GM12878 (cell line): ENCODE data around the gene SPPL3.

ENCODE experiments used
- CEBPB ChIP-seq, 2 experiments: fragments of 150-350 bp in 1 of 2; IDR thresholded peaks; 2 replicates each; pipeline ENCODE4 v1.6.1; 2012 to 2014; ENCODE audit warnings: low read depth in 2 of 2, low read length in 2 of 2, borderline replicate concordance in 1 of 2, inconsistent platforms in 1 of 2
- EZH2 ChIP-seq: IDR thresholded peaks from 2 replicates; pipeline ENCODE4 v1.6.1; 2012; ENCODE audit warnings: low read depth, mild to moderate bottlenecking, control low read depth, inconsistent platforms, low read length, borderline replicate concordance; ENCODE audit not compliant: control insufficient read depth
- POLR2A ChIP-seq: IDR thresholded peaks from 2 replicates; pipeline ENCODE4 v1.6.1; 2011; ENCODE audit warnings: low read depth, mild to moderate bottlenecking, low read length
- RAD21 ChIP-seq: IDR thresholded peaks from 2 replicates; pipeline ENCODE4 v1.6.1; 2011; ENCODE audit warnings: mild to moderate bottlenecking, low read depth, low read length, moderate library complexity; ENCODE audit not compliant: insufficient read depth
- RFX5 ChIP-seq: IDR thresholded peaks from 2 replicates; pipeline ENCODE4 v1.6.1; 2011; ENCODE audit warnings: low read depth, low read length, improper control_type of control experiment
- TF ChIP-seq, protein P1 (sequence below): fragments of 450-650 bp; formaldehyde crosslinking; IDR thresholded peaks from 2 replicates; pipeline ENCODE4 v1.4.0; 2020; ENCODE audit warnings: mild to moderate bottlenecking, moderate library complexity
- TF ChIP-seq, protein P2 (sequence below), 3 experiments: IDR thresholded peaks in 2 of 3; conservative IDR thresholded peaks in 1 of 3; 2 replicates each; pipeline ENCODE4 v1.5.1; 2011; ENCODE audit warnings: low read depth in 3 of 3, low read length in 3 of 3, mild to moderate bottlenecking in 3 of 3, control low read depth in 2 of 3, moderate library complexity in 2 of 3, inconsistent platforms in 1 of 3, mixed read lengths in 1 of 3; ENCODE audit not compliant: control insufficient read depth in 2 of 3, insufficient read depth in 1 of 3; ENCODE audit errors: extremely low read depth in 1 of 3
- TF ChIP-seq, protein P3 (sequence below): fragments of 450-650 bp; formaldehyde crosslinking; IDR thresholded peaks from 2 replicates; pipeline ENCODE4 v1.5.0; 2022; ENCODE audit warnings: mild to moderate bottlenecking, missing genetic modification characterization

DNA sequence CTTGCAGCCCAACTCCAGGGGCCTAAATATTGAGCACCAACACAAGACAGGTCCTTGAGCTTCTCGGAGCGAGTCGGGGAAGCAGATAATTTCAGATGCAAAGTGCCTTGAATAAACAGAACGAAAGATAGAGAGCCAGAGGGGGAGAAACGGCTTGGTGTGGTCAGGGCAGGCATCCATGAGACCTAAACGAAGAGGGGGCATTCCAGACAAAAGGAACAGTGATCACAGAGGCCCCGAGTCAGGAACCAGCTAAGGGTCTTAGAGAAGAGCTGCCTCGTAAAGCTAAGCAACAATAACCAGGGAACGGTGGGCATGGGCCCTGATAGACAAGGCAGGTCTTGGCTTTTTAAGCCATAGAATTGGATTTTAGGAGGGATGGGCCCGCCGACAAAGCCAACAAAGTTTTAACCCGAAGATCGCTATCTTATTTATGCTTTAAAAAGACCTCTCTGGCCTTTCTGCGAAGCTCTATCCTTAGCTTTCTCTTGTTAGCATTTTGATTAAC, 179.0 kb downstream of the SPPL3 start:
- TF ChIP-seq, protein P1, sequence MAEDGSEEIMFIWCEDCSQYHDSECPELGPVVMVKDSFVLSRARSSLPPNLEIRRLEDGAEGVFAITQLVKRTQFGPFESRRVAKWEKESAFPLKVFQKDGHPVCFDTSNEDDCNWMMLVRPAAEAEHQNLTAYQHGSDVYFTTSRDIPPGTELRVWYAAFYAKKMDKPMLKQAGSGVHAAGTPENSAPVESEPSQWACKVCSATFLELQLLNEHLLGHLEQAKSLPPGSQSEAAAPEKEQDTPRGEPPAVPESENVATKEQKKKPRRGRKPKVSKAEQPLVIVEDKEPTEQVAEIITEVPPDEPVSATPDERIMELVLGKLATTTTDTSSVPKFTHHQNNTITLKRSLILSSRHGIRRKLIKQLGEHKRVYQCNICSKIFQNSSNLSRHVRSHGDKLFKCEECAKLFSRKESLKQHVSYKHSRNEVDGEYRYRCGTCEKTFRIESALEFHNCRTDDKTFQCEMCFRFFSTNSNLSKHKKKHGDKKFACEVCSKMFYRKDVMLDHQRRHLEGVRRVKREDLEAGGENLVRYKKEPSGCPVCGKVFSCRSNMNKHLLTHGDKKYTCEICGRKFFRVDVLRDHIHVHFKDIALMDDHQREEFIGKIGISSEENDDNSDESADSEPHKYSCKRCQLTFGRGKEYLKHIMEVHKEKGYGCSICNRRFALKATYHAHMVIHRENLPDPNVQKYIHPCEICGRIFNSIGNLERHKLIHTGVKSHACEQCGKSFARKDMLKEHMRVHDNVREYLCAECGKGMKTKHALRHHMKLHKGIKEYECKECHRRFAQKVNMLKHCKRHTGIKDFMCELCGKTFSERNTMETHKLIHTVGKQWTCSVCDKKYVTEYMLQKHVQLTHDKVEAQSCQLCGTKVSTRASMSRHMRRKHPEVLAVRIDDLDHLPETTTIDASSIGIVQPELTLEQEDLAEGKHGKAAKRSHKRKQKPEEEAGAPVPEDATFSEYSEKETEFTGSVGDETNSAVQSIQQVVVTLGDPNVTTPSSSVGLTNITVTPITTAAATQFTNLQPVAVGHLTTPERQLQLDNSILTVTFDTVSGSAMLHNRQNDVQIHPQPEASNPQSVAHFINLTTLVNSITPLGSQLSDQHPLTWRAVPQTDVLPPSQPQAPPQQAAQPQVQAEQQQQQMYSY (CRISPR knock-in tag): no peak
- TF ChIP-seq RFX5: no peak
- TF ChIP-seq CEBPB (IDR thresholded peaks at IDR 0.05; ENCODE audit: borderline replicate concordance in 1 of 2, low read depth in 2 of 2, low read length in 2 of 2): no peak
- no peak for TF ChIP-seq RAD21
- TF ChIP-seq POLR2A: no peak
- TF ChIP-seq EZH2: no peak
- TF ChIP-seq, protein P2, sequence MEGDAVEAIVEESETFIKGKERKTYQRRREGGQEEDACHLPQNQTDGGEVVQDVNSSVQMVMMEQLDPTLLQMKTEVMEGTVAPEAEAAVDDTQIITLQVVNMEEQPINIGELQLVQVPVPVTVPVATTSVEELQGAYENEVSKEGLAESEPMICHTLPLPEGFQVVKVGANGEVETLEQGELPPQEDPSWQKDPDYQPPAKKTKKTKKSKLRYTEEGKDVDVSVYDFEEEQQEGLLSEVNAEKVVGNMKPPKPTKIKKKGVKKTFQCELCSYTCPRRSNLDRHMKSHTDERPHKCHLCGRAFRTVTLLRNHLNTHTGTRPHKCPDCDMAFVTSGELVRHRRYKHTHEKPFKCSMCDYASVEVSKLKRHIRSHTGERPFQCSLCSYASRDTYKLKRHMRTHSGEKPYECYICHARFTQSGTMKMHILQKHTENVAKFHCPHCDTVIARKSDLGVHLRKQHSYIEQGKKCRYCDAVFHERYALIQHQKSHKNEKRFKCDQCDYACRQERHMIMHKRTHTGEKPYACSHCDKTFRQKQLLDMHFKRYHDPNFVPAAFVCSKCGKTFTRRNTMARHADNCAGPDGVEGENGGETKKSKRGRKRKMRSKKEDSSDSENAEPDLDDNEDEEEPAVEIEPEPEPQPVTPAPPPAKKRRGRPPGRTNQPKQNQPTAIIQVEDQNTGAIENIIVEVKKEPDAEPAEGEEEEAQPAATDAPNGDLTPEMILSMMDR (IDR thresholded peaks at IDR 0.05 in 2 of 3, conservative IDR thresholded peaks at IDR 0.05 in 1 of 3; ENCODE audit: control insufficient read depth in 2 of 3, extremely low read depth in 1 of 3, insufficient read depth in 1 of 3, low read depth in 3 of 3, low read length in 3 of 3): no peak
- TF ChIP-seq, protein P3, sequence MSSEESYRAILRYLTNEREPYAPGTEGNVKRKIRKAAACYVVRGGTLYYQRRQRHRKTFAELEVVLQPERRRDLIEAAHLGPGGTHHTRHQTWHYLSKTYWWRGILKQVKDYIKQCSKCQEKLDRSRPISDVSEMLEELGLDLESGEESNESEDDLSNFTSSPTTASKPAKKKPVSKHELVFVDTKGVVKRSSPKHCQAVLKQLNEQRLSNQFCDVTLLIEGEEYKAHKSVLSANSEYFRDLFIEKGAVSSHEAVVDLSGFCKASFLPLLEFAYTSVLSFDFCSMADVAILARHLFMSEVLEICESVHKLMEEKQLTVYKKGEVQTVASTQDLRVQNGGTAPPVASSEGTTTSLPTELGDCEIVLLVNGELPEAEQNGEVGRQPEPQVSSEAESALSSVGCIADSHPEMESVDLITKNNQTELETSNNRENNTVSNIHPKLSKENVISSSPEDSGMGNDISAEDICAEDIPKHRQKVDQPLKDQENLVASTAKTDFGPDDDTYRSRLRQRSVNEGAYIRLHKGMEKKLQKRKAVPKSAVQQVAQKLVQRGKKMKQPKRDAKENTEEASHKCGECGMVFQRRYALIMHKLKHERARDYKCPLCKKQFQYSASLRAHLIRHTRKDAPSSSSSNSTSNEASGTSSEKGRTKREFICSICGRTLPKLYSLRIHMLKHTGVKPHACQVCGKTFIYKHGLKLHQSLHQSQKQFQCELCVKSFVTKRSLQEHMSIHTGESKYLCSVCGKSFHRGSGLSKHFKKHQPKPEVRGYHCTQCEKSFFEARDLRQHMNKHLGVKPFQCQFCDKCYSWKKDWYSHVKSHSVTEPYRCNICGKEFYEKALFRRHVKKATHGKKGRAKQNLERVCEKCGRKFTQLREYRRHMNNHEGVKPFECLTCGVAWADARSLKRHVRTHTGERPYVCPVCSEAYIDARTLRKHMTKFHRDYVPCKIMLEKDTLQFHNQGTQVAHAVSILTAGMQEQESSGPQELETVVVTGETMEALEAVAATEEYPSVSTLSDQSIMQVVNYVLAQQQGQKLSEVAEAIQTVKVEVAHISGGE (CRISPR knock-in tag): no peak
